ENCODE data around the gene P2RX4. TPM values are rescaled to one million over a fixed set of nuclear protein-coding genes. Genes with fewer than 3 reads are reported as not detected.
"Not testable (repeated sequence)": the region's sequence is repeated elsewhere in the genome, so short reads cannot be mapped to it uniquely, and the experiment has no call there.

P2RX4 gene
- total and polyA plus RNA-seq, 3 donors from 2014 or later: 20.2 to 50.0 (median 36.0) TPM

DNA sequence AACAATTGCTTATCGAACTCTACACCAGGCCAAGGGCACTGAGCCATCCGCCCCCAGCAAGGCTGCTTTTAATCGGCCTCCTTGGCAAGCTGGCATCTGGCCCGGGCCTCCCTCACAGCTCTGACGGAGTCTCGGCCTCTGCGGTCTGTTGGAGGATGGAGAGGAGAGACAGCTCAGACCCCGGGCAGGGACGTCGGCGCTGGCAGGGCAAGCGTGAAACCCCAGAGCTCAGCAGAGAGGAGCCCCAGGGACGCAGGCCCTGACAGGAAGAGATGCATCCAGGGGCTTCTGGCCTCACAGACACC, 69.1 kb downstream of the P2RX4 start:
- H3K9me3 ChIP-seq: no peaks in the 10 kb centered on the region
- no peak overlapping the region for H3K4me3 ChIP-seq
- no peaks in the 10 kb centered on the region for H3K27me3 ChIP-seq
- intact Hi-C loops (cut with DNase I; ENCODE audit: low total_unique reads): no loop called here
- peaks cover 30% of the 10 kb centered on the region for H3K4me1 ChIP-seq
- peak; percentile 92 for DNase-seq
- TF ChIP-seq, protein P1, sequence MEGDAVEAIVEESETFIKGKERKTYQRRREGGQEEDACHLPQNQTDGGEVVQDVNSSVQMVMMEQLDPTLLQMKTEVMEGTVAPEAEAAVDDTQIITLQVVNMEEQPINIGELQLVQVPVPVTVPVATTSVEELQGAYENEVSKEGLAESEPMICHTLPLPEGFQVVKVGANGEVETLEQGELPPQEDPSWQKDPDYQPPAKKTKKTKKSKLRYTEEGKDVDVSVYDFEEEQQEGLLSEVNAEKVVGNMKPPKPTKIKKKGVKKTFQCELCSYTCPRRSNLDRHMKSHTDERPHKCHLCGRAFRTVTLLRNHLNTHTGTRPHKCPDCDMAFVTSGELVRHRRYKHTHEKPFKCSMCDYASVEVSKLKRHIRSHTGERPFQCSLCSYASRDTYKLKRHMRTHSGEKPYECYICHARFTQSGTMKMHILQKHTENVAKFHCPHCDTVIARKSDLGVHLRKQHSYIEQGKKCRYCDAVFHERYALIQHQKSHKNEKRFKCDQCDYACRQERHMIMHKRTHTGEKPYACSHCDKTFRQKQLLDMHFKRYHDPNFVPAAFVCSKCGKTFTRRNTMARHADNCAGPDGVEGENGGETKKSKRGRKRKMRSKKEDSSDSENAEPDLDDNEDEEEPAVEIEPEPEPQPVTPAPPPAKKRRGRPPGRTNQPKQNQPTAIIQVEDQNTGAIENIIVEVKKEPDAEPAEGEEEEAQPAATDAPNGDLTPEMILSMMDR (IDR thresholded peaks at IDR 0.05): no peak
- no peak for TF ChIP-seq POLR2A (IDR thresholded peaks at IDR 0.05)
- WGBS, 2 donors: 47 to 50% methylated on average over 13 of the region's 13 CpGs
- H3K27ac ChIP-seq: peak overlapping the region; percentile 69 to 91
- no peaks in the 10 kb centered on the region for H3K36me3 ChIP-seq (ENCODE audit: low read depth, missing control alignments)

DNA sequence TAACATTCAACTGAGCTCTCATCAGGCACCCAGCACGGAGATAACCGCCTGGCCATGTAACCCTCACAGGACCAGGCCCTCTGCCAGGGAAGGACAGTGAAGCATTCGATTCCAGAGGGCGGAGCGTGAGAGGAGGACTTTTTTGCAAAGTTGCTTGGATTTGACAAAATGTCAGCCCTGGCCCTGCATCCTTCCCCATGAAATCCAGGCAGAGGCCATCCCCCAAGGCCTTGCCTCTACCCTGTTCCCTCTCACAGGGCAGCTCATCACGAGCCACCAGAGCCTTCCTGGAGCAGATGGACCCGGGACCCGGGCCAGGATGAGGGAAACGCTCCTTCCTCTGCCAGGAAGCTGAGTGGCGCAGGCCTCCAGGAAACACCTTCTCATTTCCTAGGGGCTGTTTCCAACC, 69.6 kb downstream of the P2RX4 start:
- WGBS, 2 donors: 13 to 32% methylated on average over 3 to 10 of the region's 10 CpGs
- peaks cover 35% of the 10 kb centered on the region for H3K4me1 ChIP-seq

DNA sequence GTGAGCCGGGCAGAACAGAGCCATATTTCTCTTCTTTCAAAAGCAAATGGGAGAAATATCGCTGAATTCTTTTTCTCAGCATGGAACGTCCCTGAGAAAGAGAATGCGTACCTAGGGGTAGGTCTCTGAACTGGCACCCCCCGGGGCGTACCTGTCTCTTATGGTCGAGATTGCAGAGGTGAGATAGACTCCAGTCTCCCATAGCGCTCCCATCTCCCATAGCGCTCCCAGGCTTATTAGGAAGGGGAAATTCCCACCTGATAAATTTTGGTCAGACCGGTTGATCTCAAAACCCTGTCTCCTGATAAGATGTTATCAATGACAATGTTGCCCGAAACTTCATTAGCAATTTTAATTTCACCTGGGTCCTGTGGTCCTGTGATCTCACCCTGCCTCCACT, 70.6 kb downstream of the P2RX4 start:
- WGBS, 2 donors: 72 to 82% methylated on average over 8 to 11 of the region's 11 CpGs
- H3K27ac ChIP-seq: peak overlapping the region in 1 of 2 donors; percentile 45
- H3K4me3 ChIP-seq; H3K27me3 ChIP-seq; H3K36me3 ChIP-seq (ENCODE audit: low read depth, missing control alignments); intact Hi-C loops (cut with DNase I; ENCODE audit: low total_unique reads); H3K9me3 ChIP-seq; DNase-seq: not testable (repeated sequence)
- H3K4me1 ChIP-seq: peaks cover 46% of the 10 kb centered on the region

More for the DNA sequence above, 69.6 kb downstream of the P2RX4 start:
- Histone ChIP-seq H3K27me3 (no peaks in the 10 kb centered on the region), H3K27ac (peak overlapping the region; percentile 69 to 91), H3K4me3 (no peak overlapping the region), H3K9me3 (no peaks in the 10 kb centered on the region), H3K36me3 (ENCODE audit: low read depth, missing control alignments) (no peaks in the 10 kb centered on the region)
- no peak for TF ChIP-seq POLR2A (IDR thresholded peaks at IDR 0.05)
- TF ChIP-seq, protein P1 (IDR thresholded peaks at IDR 0.05): no peak
- peak; percentile 89 for DNase-seq
- intact Hi-C loops (cut with DNase I; ENCODE audit: low total_unique reads): no loop called here

DNA sequence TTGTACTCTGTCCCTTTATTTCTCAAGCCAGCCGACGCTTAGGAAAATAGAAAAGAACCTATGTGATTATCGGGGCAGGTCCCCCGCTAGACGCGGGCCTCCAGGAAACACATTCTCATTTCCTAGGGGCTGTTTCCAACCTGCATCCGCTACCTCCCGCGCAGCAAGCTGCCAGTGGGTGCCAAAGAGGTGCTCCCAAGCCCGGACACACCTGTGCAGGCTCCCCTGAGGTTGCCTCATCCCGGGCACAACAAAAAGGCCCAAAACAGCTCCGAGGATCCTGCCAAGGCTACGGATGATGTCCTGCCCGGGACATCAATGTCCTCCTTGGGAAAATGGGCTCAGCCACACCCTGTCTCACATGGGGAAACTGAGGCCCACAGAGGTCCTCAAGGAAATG, 71.2 kb downstream of the P2RX4 start:
- DNase-seq; H3K4me3 ChIP-seq; intact Hi-C loops (cut with DNase I; ENCODE audit: low total_unique reads); H3K9me3 ChIP-seq; H3K36me3 ChIP-seq (ENCODE audit: low read depth, missing control alignments); H3K27me3 ChIP-seq: not testable (repeated sequence)
- peaks cover 46% of the 10 kb centered on the region for H3K4me1 ChIP-seq
- H3K27ac ChIP-seq: peak overlapping the region; percentile 73 to 84
- 81 to 88% methylated on average over 10 to 14 of the region's 14 CpGs for WGBS, 2 donors

DNA sequence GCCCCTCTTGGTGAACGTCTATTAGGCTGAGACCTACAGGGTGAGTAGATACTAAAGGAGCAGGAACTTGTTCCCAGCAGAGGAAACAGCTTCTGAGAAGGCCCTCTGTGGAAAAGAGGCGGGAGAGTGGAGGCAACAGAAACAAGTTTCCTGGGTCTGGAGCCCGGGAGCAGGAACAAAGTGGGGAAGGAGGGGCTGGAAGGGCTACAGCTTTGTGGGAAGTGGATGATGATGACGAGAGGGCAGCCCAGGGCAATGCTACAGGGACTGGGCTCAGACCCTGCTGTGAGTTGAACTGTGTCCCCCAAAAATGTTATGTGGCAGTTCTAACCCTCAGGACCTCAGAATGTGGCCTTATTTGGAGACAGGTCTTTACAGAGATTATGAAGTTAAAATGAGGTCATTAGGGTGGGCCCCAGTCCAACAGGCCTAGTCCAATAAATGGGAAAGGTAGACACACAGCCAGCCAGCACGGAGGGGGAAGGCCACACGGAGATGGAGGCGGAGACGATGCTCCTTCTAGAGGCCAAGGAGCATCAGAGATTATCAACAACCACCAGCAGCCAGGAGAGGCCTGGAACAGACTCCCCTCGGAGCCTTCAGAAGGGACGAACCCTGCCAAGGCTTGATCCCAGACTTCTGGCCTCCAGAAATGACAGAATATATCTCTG, 72.3 kb downstream of the P2RX4 start:
- H3K4me3 ChIP-seq: no peak overlapping the region
- DNase-seq: peak; percentile 51
- TF ChIP-seq, protein P1 (IDR thresholded peaks at IDR 0.05): no peak
- TF ChIP-seq POLR2A (IDR thresholded peaks at IDR 0.05): no peak
- intact Hi-C loops (cut with DNase I; ENCODE audit: low total_unique reads): no loop called here
- H3K27ac ChIP-seq: peak overlapping the region; percentile 73 to 84
- no peaks in the 10 kb centered on the region for H3K27me3 ChIP-seq
- H3K36me3 ChIP-seq (ENCODE audit: low read depth, missing control alignments): no peaks in the 10 kb centered on the region
- peaks cover 46% of the 10 kb centered on the region for H3K4me1 ChIP-seq
- no peaks in the 10 kb centered on the region for H3K9me3 ChIP-seq
- 57 to 64% methylated on average over 10 of the region's 10 CpGs for WGBS, 2 donors

DNA sequence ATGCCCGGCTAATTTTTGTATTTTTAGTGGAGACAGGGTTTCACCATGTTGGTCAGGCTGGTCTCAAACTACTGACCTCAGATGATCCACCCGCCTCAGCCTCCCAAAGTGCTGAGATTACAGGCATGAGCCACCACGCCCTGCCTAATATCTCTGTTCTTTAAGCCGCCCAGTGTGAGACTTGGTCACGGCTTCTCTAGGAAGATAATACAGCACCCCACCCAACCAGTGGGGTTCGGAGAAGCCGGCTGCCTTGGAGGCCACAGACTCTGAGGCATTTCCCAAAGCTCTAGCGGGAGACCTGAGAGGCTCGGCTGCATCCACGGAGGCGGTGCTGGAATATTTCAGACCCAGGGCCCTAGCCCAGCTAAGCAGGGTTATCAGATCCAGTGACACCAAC, 73.0 kb downstream of the P2RX4 start:
- H3K27me3 ChIP-seq; H3K9me3 ChIP-seq; DNase-seq; H3K36me3 ChIP-seq (ENCODE audit: low read depth, missing control alignments); intact Hi-C loops (cut with DNase I; ENCODE audit: low total_unique reads); H3K4me3 ChIP-seq: not testable (repeated sequence)
- Histone ChIP-seq H3K27ac (peak overlapping the region; percentile 73 to 84), H3K4me1 (peaks cover 44% of the 10 kb centered on the region)
- WGBS, 2 donors: 88 to 90% methylated on average over 7 to 11 of the region's 11 CpGs
